Measurements from ENCODE around the gene MLXIP. TPM values are rescaled to one million over a fixed set of nuclear protein-coding genes. Genes with fewer than 3 reads are reported as not detected.

Gene MLXIP
- total and polyA plus RNA-seq, 9 of the 15 experiments (the other 6 are each of a cell fraction or from before 2014, with no cell fraction given) = 2.2 to 66.3 (median 18.1) TPM

GRCh38 chr12:122030424-122031035 is 48.0 kb upstream of the MLXIP start:
- Histone ChIP-seq H4K20me1 (replicated peaks; ENCODE audit: control insufficient read depth, insufficient read depth, low read length) (peaks cover 9% of the 10 kb centered on the region; the same call in 1 of the 2 replicates), H3K36me3 (ENCODE audit: control insufficient read depth, insufficient read depth, low read length) (peaks cover 22% of the 10 kb centered on the region; the same call in 1 of the 3 replicates), H3K79me2 (ENCODE audit: control insufficient read depth, insufficient read depth, low read length) (peaks cover 65% of the 10 kb centered on the region), H3K9me3 (replicated peaks; ENCODE audit: control insufficient read depth, insufficient read depth, low read depth, low read length) (no peaks in the 10 kb centered on the region), H3K9ac (ENCODE audit: insufficient read depth in 1 of 2, low read depth in 2 of 2, low read length in 2 of 2) (peak overlapping the region in 1 of 2 experiments; percentile 58; a peak in 2 of 4 replicates), H2AFZ (ENCODE audit: low read depth, low read length) (no peak overlapping the region), H3K27me3 (ENCODE audit: control insufficient read depth in 2 of 2, insufficient read depth in 2 of 2, low read length in 2 of 2) (no peaks in the 10 kb centered on the region), H3K4me1 (replicated peaks in 1 of 2; ENCODE audit: control insufficient read depth in 2 of 2, insufficient read depth in 2 of 2, low read length in 2 of 2) (peaks cover 0 to 33% of the 10 kb centered on the region in 2 experiments; a peak in 4 of 5 replicates), H3K9me1 (ENCODE audit: control insufficient read depth, insufficient read depth, low read length) (peaks cover 8% of the 10 kb centered on the region), H3K4me2 (ENCODE audit: insufficient read depth, low read length) (no peak overlapping the region), H3K4me3 (no peak overlapping the region), H3K27ac (ENCODE audit: extremely low read depth, low read depth, low read length) (no peak overlapping the region)
- DNase-seq (ENCODE audit: extremely low read depth in 1 of 4, low spot score in 3 of 4) (no peak), ATAC-seq (no peak), FAIRE-seq (no peak)
- WGBS (ENCODE audit: insufficient coverage, low coverage, missing lambda C conversion rate) = 89% methylated on average over 10 of the region's 13 CpGs
- ChIA-PET CTCF (ENCODE audit: low intra/inter-chr PET ratio) (no interaction called here), POLR2A (interaction anchor here (0.6 kb wide), 2 partner anchors 18 to 183 kb away, joined by 3 read pairs; no protein-coding TSS in a partner anchor)
- TF ChIP-seq RREB1 (CRISPR knock-in tag; IDR thresholded peaks at IDR 0.05) (no peak), FOXK2 (conservative IDR thresholded peaks at IDR 0.05 in 1 of 2, IDR thresholded peaks at IDR 0.05 in 1 of 2; ENCODE audit: low read depth in 2 of 2) (no peak), GTF2B (IDR thresholded peaks at IDR 0.05; ENCODE audit: extremely low read depth, insufficient read length) (no peak), NFIC (IDR thresholded peaks at IDR 0.05) (no peak), HNRNPH1 (optimal IDR thresholded peaks at IDR 0.05; ENCODE audit: low read depth, low read length) (no peak), HMG20B (CRISPR knock-in tag; IDR thresholded peaks at IDR 0.05) (no peak), CLOCK (CRISPR knock-in tag; IDR thresholded peaks at IDR 0.05; ENCODE audit: borderline replicate concordance) (no peak), ZBTB9 (CRISPR knock-in tag; IDR thresholded peaks at IDR 0.05) (no peak), XRCC4 (IDR thresholded peaks at IDR 0.05; ENCODE audit: extremely low read depth, insufficient read depth, insufficient read length) (no peak), RCOR1 (IDR thresholded peaks at IDR 0.05; ENCODE audit: borderline replicate concordance in 1 of 2, low read depth in 2 of 2, low read length in 2 of 2) (no peak), KLF1 (tag; IDR thresholded peaks at IDR 0.05) (no peak)
- intact Hi-C loops (cut with micrococcal nuclease) (no loop called here), in situ Hi-C loops (cut with MboI) (no loop called here)
- BruUV-seq (replicated peaks) = no TSS peak

All from K562 (cell line).